ENCODE data around the gene MED7.

MED7 gene

DNA sequence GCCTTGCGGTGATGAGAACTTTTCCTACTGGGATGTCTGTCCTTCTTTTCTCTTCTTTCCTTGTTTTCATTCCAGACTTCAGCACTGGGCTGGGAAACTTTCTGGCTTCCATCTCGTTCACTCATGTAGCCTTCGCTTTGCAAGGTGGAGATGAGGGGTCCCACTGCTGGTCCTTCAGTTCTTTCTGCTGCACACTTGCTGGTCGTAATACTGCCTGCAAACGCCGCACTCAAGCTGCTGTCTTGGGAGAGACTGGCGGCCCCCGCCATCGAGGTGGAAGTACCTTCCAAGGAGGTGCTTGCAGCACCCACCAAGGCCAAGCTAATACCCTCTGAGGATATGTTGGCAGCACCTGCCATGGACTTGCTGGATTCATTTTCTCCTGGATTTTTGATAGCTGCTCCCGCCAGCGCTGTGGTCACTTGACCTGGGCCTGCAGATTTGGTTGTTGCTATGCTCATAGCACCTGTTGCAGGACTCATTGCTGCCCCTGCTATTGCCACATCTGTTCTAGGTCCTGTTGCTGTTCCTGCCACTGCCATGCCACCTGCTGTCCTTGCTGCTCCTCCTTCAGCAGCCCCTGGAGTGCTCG lies 20.4 kb upstream of the MED7 start:
- no peak for DNase-seq (ENCODE audit: low read depth in 2 of 2)

GRCh38 chr5:157161996-157162395 lies 19.3 kb upstream of the MED7 start:
- no peak for DNase-seq (ENCODE audit: low read depth in 2 of 2)

DNA sequence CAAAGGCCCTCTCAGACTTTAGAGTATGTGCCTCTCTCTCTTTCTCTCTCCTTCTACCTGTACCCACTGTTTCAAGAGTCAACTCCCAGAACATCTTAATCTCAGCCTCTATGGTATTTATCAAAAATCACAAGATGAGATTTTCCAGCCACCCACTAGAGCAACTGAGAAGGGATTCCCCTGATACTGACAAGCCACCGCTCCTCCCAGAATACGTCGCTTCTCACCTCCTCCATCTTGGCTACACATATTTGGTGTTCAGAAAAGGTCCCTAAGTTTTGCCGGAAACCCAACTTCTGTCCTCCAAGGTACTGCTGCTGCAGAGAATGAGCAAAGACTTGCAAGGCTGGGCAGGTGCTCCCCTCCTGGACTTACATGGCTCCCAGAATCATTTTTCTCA lies 17.3 kb upstream of the MED7 start:
- no peak for DNase-seq (ENCODE audit: low read depth in 2 of 2)

GRCh38 chr5:157159209-157159751 lies 16.6 kb upstream of the MED7 start:
- DNase-seq (ENCODE audit: low read depth in 2 of 2): no peak

DNA sequence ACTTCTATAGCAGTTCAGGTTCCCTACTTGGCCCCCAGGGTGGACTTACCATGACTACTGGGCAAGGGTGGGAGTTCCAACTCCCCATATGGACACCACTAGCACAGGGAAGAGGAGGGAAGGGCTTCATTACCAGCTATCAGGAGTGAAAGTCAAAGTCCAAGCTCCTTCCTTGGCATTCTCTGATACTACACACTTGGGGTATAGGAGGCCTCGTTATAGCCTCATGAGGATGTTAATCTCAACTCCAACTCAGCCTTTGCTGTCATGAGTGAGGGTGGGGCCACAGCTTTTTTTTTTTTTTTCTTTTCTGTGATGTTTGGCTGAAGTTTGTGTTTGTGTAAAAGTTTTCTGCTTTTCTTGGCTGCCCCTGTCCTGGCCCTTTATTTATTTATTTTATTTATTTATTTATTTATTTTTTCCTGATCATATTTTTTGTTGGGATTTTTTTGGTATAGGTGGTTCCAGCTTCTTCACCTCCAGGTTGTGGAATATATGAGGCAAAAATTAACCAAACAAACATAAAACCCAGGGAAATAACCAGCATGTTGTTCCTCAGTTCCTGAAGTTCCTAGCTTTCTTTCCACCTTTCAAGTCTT lies 14.7 kb upstream of the MED7 start:
- DNase-seq (ENCODE audit: low read depth in 2 of 2): no peak

- DNase-seq (ENCODE audit: low read depth in 2 of 2): no peak
These were observed 12.6 kb upstream of the MED7 start for GRCh38 chr5:157155297-157155696.

DNA sequence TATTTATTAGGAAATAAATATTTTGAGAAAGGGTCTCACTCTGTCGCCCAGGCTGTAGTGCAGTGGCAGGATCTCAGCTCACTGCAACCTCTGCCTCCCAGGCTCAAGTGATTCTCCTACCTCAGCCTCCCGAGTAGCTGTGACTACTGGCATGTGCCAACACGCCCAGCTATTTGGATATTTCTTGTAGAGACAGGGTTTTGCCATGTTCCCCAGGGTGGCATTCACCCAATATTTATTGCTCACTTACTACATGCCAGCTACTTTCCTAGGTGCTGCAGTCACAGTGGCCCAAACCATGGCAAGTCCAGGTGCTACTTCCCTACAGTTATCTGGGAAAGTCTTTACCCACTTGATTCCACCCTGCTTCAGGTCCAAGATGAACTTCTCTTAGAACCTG lies 8.3 kb upstream of the MED7 start:
- no peak for DNase-seq (ENCODE audit: low read depth in 2 of 2)

DNA sequence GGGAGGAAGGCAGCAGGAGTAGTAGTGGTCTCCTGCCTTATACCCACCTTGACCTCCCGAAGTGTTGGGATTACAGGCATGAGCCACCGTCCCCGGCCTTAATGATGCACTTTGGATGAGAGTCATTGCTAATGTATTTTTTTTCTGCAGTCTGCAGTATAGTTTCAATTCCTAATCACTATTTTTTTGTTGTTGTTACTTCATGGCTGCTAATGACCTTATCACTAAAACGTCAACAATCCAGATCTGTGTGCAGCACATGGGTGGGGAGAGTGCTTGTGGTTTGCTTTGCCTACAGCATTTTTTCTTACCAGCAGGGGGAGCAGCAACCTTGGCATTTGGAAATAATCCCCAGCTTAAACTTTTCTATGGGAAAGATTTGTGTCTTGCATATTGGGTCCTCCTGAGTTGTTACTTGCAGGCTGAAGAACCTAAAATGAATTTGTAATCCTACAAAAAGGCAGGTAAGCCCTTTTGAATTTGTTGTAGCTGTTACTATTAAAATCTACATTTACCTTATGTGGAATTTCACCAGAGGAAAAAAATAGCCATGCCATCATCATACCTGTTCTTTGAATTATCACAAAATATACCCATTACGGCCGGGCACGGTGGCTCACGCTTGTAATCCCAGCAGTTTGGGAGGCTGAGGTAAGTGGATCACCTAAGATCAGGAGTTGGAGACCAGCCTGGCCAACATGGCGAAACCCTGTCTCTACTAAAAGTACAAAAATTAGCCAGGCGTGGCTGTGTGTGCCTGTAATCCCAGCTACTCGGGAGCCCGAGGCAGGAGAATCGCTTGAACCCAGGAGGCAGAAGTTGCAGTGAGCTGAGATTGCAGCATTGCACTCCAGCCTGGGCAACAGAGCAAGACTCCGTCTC lies 6.3 kb upstream of the MED7 start:
- DNase-seq (ENCODE audit: low read depth in 2 of 2): peak; percentile 55 to 61

GRCh38 chr5:157143127-157143971 lies 684 bp upstream of the MED7 start:
- DNase-seq (ENCODE audit: low read depth in 2 of 2): peak in 1 of 2 donors; percentile 57

DNA sequence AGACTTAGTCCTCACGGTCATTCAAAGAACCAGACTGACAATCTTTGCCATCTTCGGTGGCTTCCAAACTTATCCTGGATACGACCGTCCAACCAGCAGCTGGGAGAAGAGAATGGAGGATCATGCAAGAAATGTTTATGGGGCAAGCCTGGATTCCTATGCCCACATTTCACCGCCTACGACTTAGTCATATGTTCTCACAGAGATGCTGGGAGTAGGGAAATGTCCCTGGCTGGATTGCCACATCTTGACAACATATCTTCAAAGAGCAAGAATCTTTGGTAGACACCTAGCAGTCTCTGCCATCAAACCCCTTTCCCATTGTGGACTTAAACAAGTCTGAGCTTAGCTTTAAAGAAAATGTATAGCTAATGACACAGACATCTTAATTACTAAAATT lies 5.0 kb downstream of the MED7 start:
- DNase-seq (ENCODE audit: low read depth in 2 of 2): no peak

DNA sequence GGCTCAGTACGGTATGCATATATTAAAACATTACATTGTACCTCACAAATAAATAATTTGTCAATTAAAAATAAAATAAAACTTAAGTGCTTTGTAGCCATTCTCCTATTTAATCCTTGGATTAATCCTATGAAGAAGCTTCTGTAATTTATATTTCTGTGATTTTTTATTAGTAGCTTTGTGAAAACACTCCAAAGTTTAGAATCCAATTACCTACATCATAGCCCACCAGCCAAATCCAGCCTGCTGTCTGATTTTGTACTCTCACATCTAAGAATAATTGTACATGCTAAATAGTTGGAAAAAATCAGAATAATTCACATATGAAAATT lies 10.4 kb downstream of the MED7 start:
- no peak for DNase-seq (ENCODE audit: low read depth in 2 of 2)

DNA sequence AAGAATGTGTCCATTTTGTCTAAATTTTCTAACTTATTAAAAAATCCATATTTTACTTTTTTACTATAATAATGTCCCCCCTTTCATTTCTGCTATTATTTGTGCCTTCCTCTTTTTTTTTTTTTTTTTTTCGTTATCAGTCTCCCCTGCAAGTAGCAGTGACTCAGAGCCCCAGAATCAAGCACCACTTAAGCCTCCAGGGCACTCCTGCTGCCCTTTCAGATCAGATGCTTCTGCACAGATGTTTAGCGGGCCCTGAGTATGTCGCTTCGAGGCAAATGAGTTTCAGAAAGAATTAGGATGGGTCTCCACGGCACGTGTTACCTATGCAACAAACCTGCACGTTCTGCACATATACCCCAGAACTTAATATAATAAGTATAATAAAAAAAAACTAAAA lies 11.7 kb downstream of the MED7 start:
- DNase-seq (ENCODE audit: low read depth in 2 of 2): no peak

- no peak for DNase-seq (ENCODE audit: low read depth in 2 of 2)
These were observed 21.0 kb downstream of the MED7 start for GRCh38 chr5:157121709-157122108.

DNA sequence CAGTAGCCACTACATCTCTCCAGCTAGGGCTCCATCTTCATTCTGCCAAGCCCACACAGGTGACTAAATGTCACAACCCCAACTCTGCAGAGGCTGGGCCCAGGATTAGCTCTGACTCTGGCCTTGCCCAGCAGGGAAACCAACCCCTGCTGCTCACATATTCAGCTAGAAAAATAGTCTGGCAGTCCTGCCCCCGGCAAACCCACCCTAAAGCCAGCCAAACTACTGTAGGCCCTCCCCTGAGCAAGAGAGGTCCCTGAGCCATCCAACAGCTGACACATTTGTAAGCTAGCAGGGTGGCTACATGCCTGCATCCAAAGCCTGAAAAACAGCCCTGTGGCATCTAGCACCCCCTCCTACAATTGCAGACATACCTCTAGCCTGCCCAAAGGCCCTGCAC lies 22.6 kb downstream of the MED7 start:
- DNase-seq (ENCODE audit: low read depth in 2 of 2): no peak

- DNase-seq (ENCODE audit: low read depth in 2 of 2): peak in 1 of 2 donors; percentile 38
These were observed 26.1 kb downstream of the MED7 start for GRCh38 chr5:157116483-157116954.

DNA sequence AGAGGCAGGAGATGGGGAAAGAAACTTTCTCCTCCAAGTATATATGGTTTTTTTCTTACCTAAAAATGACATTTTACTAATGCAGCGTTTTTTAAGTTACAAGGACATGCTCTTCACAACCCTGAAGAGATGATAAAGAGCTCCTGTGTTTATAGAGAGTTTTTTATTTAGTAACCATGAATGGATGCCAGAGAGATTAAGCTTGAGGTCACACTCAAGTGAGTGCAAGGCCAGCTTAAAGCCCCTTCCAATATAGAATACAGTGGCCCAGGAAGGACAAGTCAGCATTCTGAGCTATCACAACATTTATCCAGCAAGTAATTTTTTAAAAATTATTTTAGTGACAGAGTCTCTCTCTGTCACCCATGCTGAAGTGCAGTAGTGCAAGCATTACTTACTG lies 27.2 kb downstream of the MED7 start:
- DNase-seq (ENCODE audit: low read depth in 2 of 2): no peak

GRCh38 chr5:157115012-157115411 lies 27.7 kb downstream of the MED7 start:
- no peak for DNase-seq (ENCODE audit: low read depth in 2 of 2)

- no peak for DNase-seq (ENCODE audit: low read depth in 2 of 2)
These were observed 29.7 kb downstream of the MED7 start for GRCh38 chr5:157113002-157113401.

DNA sequence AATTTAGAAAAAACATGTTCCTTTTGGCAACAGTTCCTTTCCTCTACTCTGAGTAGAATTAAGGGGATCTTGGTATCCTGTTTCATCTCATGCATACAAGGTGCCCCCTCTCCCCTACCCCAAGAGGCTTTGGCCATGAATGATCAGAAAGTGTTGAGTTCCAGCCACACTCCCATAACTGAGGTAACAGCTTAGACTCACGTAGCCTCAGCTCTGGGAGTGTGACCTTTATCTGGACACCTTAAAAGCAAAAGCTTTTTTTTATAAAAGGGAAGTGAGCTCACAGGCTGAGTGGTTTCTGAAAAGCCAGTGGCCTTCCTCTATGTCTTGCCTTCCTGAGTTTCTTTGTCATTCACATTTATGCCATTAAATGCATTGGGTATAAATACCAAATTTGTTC lies 32.9 kb downstream of the MED7 start:
- no peak for DNase-seq (ENCODE audit: low read depth in 2 of 2)

DNA sequence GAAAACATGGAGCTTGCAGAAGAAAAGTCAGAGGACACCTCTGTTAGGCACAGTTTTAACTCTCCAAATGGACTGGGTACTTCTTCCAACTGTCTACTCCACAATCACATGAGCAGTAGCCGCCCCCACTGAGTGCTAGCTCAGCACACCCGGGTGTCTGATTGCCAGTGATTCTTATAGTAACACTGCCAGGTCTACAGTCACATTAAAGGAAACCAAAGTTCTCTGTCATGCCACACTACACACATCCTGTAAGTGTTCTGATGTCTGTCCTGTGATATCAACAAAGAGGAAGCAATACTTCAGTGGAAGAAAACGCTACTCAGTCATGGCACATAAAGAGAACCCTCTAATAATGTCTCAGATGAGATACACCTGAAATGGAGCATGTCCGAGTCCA lies 33.7 kb downstream of the MED7 start, which contains the start of gene HAVCR2:
Gene HAVCR2, minus strand, starts transcription at position 69 of the 400 bp plus-strand sequence. Its CDS starts 61 bp downstream, at position 8.
- peak in 1 of 2 donors; percentile 38 for DNase-seq (ENCODE audit: low read depth in 2 of 2)

GRCh38 chr5:157107508-157107907 lies 35.2 kb downstream of the MED7 start:
- DNase-seq (ENCODE audit: low read depth in 2 of 2): no peak

Data from stimulated activated CD8-positive, alpha-beta memory T cell treated with anti-CD3 and anti-CD28 coated beads, Interleukin-15, amount 100 ng/mL, for 48 hours (primary cell).